ENCODE results near the gene PRKG2. TPM values are rescaled to one million over a fixed set of nuclear protein-coding genes. Genes with fewer than 3 reads are reported as not detected.

The PRKG2 gene
- total RNA-seq, 1 donor from 2014 or later, result not detected

GRCh38 chr4:81214144-81214880 is 710 bp downstream of the PRKG2 start:
- no peak for DNase-seq (ENCODE audit: extremely low spot score, unreplicated experiment)
- TF ChIP-seq CTCF (IDR thresholded peaks at IDR 0.05), result no peak

GRCh38 chr4:81213671-81214070 is 1.4 kb downstream of the PRKG2 start:
- TF ChIP-seq CTCF (IDR thresholded peaks at IDR 0.05), result no peak
- H3K27me3 Mint-ChIP-seq (ENCODE audit: unreplicated experiment), result peaks cover 26% of the 10 kb centered on the region

More at GRCh38 chr4:81214144-81214880, 710 bp downstream of the PRKG2 start:
- Mint-ChIP-seq H3K27ac (ENCODE audit: unreplicated experiment) (no peak overlapping the region), H3K27me3 (ENCODE audit: unreplicated experiment) (peaks cover 27% of the 10 kb centered on the region), H3K4me1 (ENCODE audit: unreplicated experiment) (peaks cover 8% of the 10 kb centered on the region), H3K9me3 (ENCODE audit: unreplicated experiment) (no peaks in the 10 kb centered on the region), H3K4me3 (ENCODE audit: unreplicated experiment) (peak overlapping the region; percentile 66), H3K36me3 (ENCODE audit: unreplicated experiment) (no peaks in the 10 kb centered on the region)

GRCh38 chr4:81211956-81212355 is 3.1 kb downstream of the PRKG2 start:
- DNase-seq (ENCODE audit: extremely low spot score, unreplicated experiment), result no peak
- TF ChIP-seq CTCF (IDR thresholded peaks at IDR 0.05), result no peak
- no peak overlapping the region for H3K27ac Mint-ChIP-seq (ENCODE audit: unreplicated experiment)
- no peaks in the 10 kb centered on the region for H3K36me3 Mint-ChIP-seq (ENCODE audit: unreplicated experiment)
- no peak overlapping the region for H3K4me3 Mint-ChIP-seq (ENCODE audit: unreplicated experiment)
- peaks cover 18% of the 10 kb centered on the region for H3K27me3 Mint-ChIP-seq (ENCODE audit: unreplicated experiment)
- H3K9me3 Mint-ChIP-seq (ENCODE audit: unreplicated experiment), result no peaks in the 10 kb centered on the region
- H3K4me1 Mint-ChIP-seq (ENCODE audit: unreplicated experiment), result peaks cover 8% of the 10 kb centered on the region

More at GRCh38 chr4:81213671-81214070, 1.4 kb downstream of the PRKG2 start:
- Mint-ChIP-seq H3K4me1 (ENCODE audit: unreplicated experiment) (peaks cover 8% of the 10 kb centered on the region), H3K27ac (ENCODE audit: unreplicated experiment) (no peak overlapping the region), H3K4me3 (ENCODE audit: unreplicated experiment) (no peak overlapping the region), H3K36me3 (ENCODE audit: unreplicated experiment) (no peaks in the 10 kb centered on the region), H3K9me3 (ENCODE audit: unreplicated experiment) (no peaks in the 10 kb centered on the region)
- no peak for DNase-seq (ENCODE audit: extremely low spot score, unreplicated experiment)

- TF ChIP-seq CTCF (IDR thresholded peaks at IDR 0.05), result no peak
- DNase-seq (ENCODE audit: extremely low spot score, unreplicated experiment), result no peak
Measured at GRCh38 chr4:81207828-81208227, 7.2 kb downstream of the PRKG2 start.

GRCh38 chr4:81205302-81205701 is 9.7 kb downstream of the PRKG2 start:
- Mint-ChIP-seq H3K4me1 (ENCODE audit: unreplicated experiment) (no peaks in the 10 kb centered on the region), H3K27ac (ENCODE audit: unreplicated experiment) (no peak overlapping the region), H3K4me3 (ENCODE audit: unreplicated experiment) (no peak overlapping the region), H3K9me3 (ENCODE audit: unreplicated experiment) (no peaks in the 10 kb centered on the region), H3K27me3 (ENCODE audit: unreplicated experiment) (peaks cover 15% of the 10 kb centered on the region), H3K36me3 (ENCODE audit: unreplicated experiment) (no peaks in the 10 kb centered on the region)
- no peak for TF ChIP-seq CTCF (IDR thresholded peaks at IDR 0.05)
- DNase-seq (ENCODE audit: extremely low spot score, unreplicated experiment), result no peak

More at GRCh38 chr4:81207828-81208227, 7.2 kb downstream of the PRKG2 start:
- peaks cover 13% of the 10 kb centered on the region for H3K27me3 Mint-ChIP-seq (ENCODE audit: unreplicated experiment)
- no peak overlapping the region for H3K4me3 Mint-ChIP-seq (ENCODE audit: unreplicated experiment)
- no peaks in the 10 kb centered on the region for H3K9me3 Mint-ChIP-seq (ENCODE audit: unreplicated experiment)
- no peak overlapping the region for H3K27ac Mint-ChIP-seq (ENCODE audit: unreplicated experiment)
- H3K4me1 Mint-ChIP-seq (ENCODE audit: unreplicated experiment), result no peaks in the 10 kb centered on the region
- no peaks in the 10 kb centered on the region for H3K36me3 Mint-ChIP-seq (ENCODE audit: unreplicated experiment)
